Natural killer cell (primary cell): Measurements from ENCODE around the gene FMNL3. TPM values are rescaled to one million over a fixed set of nuclear protein-coding genes. Genes with fewer than 3 reads are reported as not detected.

ENCODE experiments used
- ATAC-seq, 3 donors: fragments of 150-1000 bp in 2 of 3; fragments of 200-7000 bp in 1 of 3; cut with Tn5 transposase; 1 replicate in 1 of 3; 2 replicates in 2 of 3; pipeline ENCODE4 v1.10.0; 2021; ENCODE audit warnings: mild to moderate bottlenecking in 2 of 3, moderate library complexity in 2 of 3
- DNase-seq, 2 donors: peaks; one replicate each; pipeline versions ENCODE4 v3.0.0 to v3.0.0-alpha.2; 2013 to 2021; ENCODE audit warnings: mixed read lengths in 1 of 2
- H3K27ac ChIP-seq: one replicate; pipeline ENCODE4 v1.5.1; 2013; ENCODE audit warnings: mild to moderate bottlenecking, low read length
- H3K27me3 ChIP-seq: one replicate; pipeline ENCODE4 v1.6.1; 2013; ENCODE audit warnings: low read length; ENCODE audit not compliant: control insufficient read depth, insufficient read depth
- H3K36me3 ChIP-seq: one replicate; pipeline ENCODE4 v1.6.1; 2013; ENCODE audit warnings: low read length; ENCODE audit not compliant: control insufficient read depth, insufficient read depth
- H3K4me1 ChIP-seq: one replicate; pipeline ENCODE4 v1.6.1; 2013; ENCODE audit warnings: low read length; ENCODE audit not compliant: control insufficient read depth, insufficient read depth
- H3K4me3 ChIP-seq: one replicate; pipeline ENCODE4 v1.5.1; 2013; ENCODE audit warnings: low read length
- H3K9me3 ChIP-seq: one replicate; pipeline ENCODE4 v1.6.1; 2013; ENCODE audit warnings: low read length; ENCODE audit not compliant: control insufficient read depth, insufficient read depth
- H3K27ac Mint-ChIP-seq, 2 donors: one replicate each; pipeline ENCODE4 v1.8.0; 2022; ENCODE audit warnings: mild to moderate bottlenecking in 2 of 2, mixed read lengths in 2 of 2, moderate library complexity in 1 of 2
- H3K27me3 Mint-ChIP-seq, 2 donors: one replicate each; pipeline ENCODE4 v1.8.0; 2022; ENCODE audit warnings: low read depth in 2 of 2, mixed read lengths in 2 of 2
- H3K36me3 Mint-ChIP-seq: one replicate; pipeline ENCODE4 v1.8.0; 2022; ENCODE audit warnings: mixed read lengths
- H3K4me1 Mint-ChIP-seq, 2 donors: one replicate each; pipeline ENCODE4 v1.8.0; 2022; ENCODE audit warnings: mixed read lengths in 2 of 2
- H3K4me3 Mint-ChIP-seq: one replicate; pipeline ENCODE4 v1.8.0; 2022; ENCODE audit warnings: mild to moderate bottlenecking, moderate library complexity, mixed read lengths
- H3K9me3 Mint-ChIP-seq, 2 donors: one replicate each; pipeline ENCODE4 v1.8.0; 2022; ENCODE audit warnings: mixed read lengths in 2 of 2
- CTCF ChIP-seq: fragments of 200-600 bp; IDR thresholded peaks from one replicate; pipeline ENCODE4 v1.8.0; 2022; ENCODE audit warnings: antibody characterized with exemption
- WGBS: methylation state at CpG from one replicate; pipeline ENCODE4 v1.1.7; 2013; ENCODE audit warnings: missing lambda C conversion rate; ENCODE audit not compliant: insufficient coverage; 5-methylcytosine and 5-hydroxymethylcytosine counted together
- intact Hi-C: fragments of 100-400 bp; cut with micrococcal nuclease; formaldehyde crosslinking; loops from one replicate; pipeline ENCODE4 v1.14.2; 2022
- total RNA-seq, 4 donors: library from RNA; stranded (reverse); fragments of 120-200 nt in 1 of 4; gene quantifications; one replicate each; pipeline versions ENCODE4 v1.2.3 to v1.2.4, GENCODE V29; 2013 to 2022

Gene FMNL3
- total RNA-seq, 3 donors from 2014 or later (not counting 1 experiment from before 2014, with no cell fraction given), result 54.2 to 82.6 (median 58.7) TPM

GRCh38 chr12:49635036-49635435, 72.2 kb downstream of the FMNL3 start:
- H3K27me3 ChIP-seq, result no peaks in the 10 kb centered on the region
- Mint-ChIP-seq H3K27me3 (no peaks in the 10 kb centered on the region), H3K9me3 (no peaks in the 10 kb centered on the region), H3K4me1 (peaks cover 20 to 25% of the 10 kb centered on the region in 2 donors), H3K36me3 (no peaks in the 10 kb centered on the region), H3K4me3 (no peak overlapping the region), H3K27ac (peak overlapping the region in 1 of 2 donors; percentile 29)
- no peak overlapping the region for H3K27ac ChIP-seq
- ATAC-seq, result no peak
- no peak overlapping the region for H3K4me3 ChIP-seq
- 98% methylated on average over 9 of the region's 9 CpGs for WGBS
- H3K36me3 ChIP-seq, result no peaks in the 10 kb centered on the region
- intact Hi-C loops, result no loop called here
- peaks cover 25% of the 10 kb centered on the region for H3K4me1 ChIP-seq
- H3K9me3 ChIP-seq, result no peaks in the 10 kb centered on the region
- no peak for TF ChIP-seq CTCF
- no peak for DNase-seq

DNA sequence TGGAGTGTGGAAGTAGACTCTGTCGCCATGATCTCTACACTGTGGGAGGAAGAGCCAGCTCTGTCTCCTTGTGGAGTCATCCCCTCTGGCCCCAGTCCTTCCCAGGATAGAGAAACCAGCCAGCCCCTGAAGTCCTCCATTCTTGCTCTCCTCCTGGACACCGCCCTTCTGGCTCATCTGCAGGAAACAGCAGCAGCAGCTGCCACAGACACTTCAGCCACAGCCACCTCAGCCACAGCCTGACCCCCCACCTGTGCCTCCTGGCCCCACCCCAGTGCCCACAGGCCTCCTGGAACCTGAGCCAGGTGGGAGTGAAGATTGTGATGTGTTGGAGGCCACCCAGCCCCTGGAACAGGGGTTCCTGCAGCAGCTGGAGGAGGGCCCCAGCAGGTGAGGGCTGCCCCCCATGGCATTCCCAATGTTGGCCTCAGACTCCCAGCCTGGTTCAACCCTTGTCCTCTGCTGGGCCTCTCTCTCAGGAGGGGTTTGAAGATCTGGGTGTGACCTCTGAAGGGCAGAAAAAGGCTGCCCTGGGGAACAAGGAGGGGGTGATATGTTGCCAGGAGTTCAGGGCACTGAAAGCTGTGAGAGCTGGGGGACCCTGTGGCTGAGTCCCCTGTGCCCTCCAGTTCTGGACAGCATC, 73.4 kb downstream of the FMNL3 start:
- no peak for TF ChIP-seq CTCF
- Histone ChIP-seq H3K9me3 (no peaks in the 10 kb centered on the region), H3K27ac (no peak overlapping the region), H3K27me3 (no peaks in the 10 kb centered on the region), H3K4me3 (no peak overlapping the region), H3K4me1 (peaks cover 25% of the 10 kb centered on the region), H3K36me3 (no peaks in the 10 kb centered on the region)
- Mint-ChIP-seq H3K4me1 (peaks cover 20 to 25% of the 10 kb centered on the region in 2 donors), H3K4me3 (no peak overlapping the region), H3K27me3 (peaks cover 0 to 3% of the 10 kb centered on the region in 2 donors), H3K36me3 (no peaks in the 10 kb centered on the region), H3K9me3 (no peaks in the 10 kb centered on the region), H3K27ac (peak overlapping the region in 1 of 2 donors; percentile 29)
- peak in 1 of 3 donors; percentile 32 for ATAC-seq
- intact Hi-C loops, result no loop called here
- no peak for DNase-seq
- 50% methylated on average over 2 of the region's 2 CpGs for WGBS

GRCh38 chr12:49632986-49633702, 74.1 kb downstream of the FMNL3 start:
- H3K27ac ChIP-seq, result no peak overlapping the region
- WGBS, result 95% methylated on average over 8 of the region's 8 CpGs
- H3K36me3 ChIP-seq, result no peaks in the 10 kb centered on the region
- no peak overlapping the region for H3K4me3 ChIP-seq
- no peak overlapping the region for H3K4me3 Mint-ChIP-seq
- peaks cover 0 to 3% of the 10 kb centered on the region in 2 donors for H3K27me3 Mint-ChIP-seq
- no peak for ATAC-seq
- peaks cover 25% of the 10 kb centered on the region for H3K4me1 ChIP-seq
- no peak for TF ChIP-seq CTCF
- H3K9me3 ChIP-seq, result no peaks in the 10 kb centered on the region
- intact Hi-C loops, result no loop called here
- peaks cover 20 to 25% of the 10 kb centered on the region in 2 donors for H3K4me1 Mint-ChIP-seq
- H3K9me3 Mint-ChIP-seq, result no peaks in the 10 kb centered on the region
- no peaks in the 10 kb centered on the region for H3K36me3 Mint-ChIP-seq
- H3K27me3 ChIP-seq, result no peaks in the 10 kb centered on the region
- DNase-seq, result no peak
- no peak overlapping the region for H3K27ac Mint-ChIP-seq
